ENCODE data around the gene RPL29. TPM values are rescaled to one million over a fixed set of nuclear protein-coding genes. Genes with fewer than 3 reads are reported as not detected.
"Not testable (repeated sequence)": the region's sequence is repeated elsewhere in the genome, so short reads cannot be mapped to it uniquely, and the experiment has no call there.

The RPL29 gene
- total RNA-seq, 1 donor from 2014 or later, result 957 TPM

DNA sequence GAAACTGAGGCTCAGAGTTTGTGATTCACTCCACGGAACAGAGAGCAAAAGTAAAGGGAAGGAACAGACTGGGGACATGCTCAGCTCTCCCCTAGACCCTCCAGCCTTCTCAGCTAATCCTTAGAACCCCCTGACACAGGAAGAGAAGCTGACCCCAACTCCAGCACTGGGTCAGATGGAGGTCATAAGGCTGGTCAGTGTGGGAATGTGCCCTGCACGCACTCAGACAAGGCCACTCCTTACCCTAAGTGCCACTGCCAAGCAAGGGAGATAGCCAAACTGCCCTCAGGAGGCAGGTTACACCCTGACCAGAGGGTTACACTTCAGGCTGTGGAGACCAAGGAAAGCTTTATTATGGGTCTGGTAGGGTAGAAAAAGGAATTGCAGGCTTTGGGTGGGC lies 1.2 kb downstream of the RPL29 start:
- peak overlapping the region; percentile 100 for H3K4me3 Mint-ChIP-seq (ENCODE audit: unreplicated experiment)
- DNase-seq (ENCODE audit: extremely low spot score, unreplicated experiment), result no peak
- H3K27ac Mint-ChIP-seq (ENCODE audit: unreplicated experiment), result peak overlapping the region; percentile 100

GRCh38 chr3:51993657-51994056 lies 2.0 kb downstream of the RPL29 start:
- not testable (repeated sequence) for H3K4me3 Mint-ChIP-seq (ENCODE audit: unreplicated experiment); H3K27ac Mint-ChIP-seq (ENCODE audit: unreplicated experiment)
- H3K36me3 Mint-ChIP-seq (ENCODE audit: unreplicated experiment), result peaks cover 19% of the 10 kb centered on the region

More for the DNA sequence above, 1.2 kb downstream of the RPL29 start:
- no peak for TF ChIP-seq CTCF (IDR thresholded peaks at IDR 0.05)
- Mint-ChIP-seq H3K9me3 (ENCODE audit: unreplicated experiment) (no peaks in the 10 kb centered on the region), H3K27me3 (ENCODE audit: unreplicated experiment) (peaks cover 8% of the 10 kb centered on the region), H3K4me1 (ENCODE audit: unreplicated experiment) (peaks cover 21% of the 10 kb centered on the region), H3K36me3 (ENCODE audit: unreplicated experiment) (peaks cover 19% of the 10 kb centered on the region)

GRCh38 chr3:51992017-51992682 lies 3.5 kb downstream of the RPL29 start:
- Mint-ChIP-seq H3K27ac (ENCODE audit: unreplicated experiment) (no peak overlapping the region), H3K27me3 (ENCODE audit: unreplicated experiment) (peaks cover 3% of the 10 kb centered on the region), H3K9me3 (ENCODE audit: unreplicated experiment) (no peaks in the 10 kb centered on the region), H3K36me3 (ENCODE audit: unreplicated experiment) (peaks cover 19% of the 10 kb centered on the region), H3K4me1 (ENCODE audit: unreplicated experiment) (peaks cover 21% of the 10 kb centered on the region), H3K4me3 (ENCODE audit: unreplicated experiment) (no peak overlapping the region)
- no peak for TF ChIP-seq CTCF (IDR thresholded peaks at IDR 0.05)
- DNase-seq (ENCODE audit: extremely low spot score, unreplicated experiment), result no peak

More at GRCh38 chr3:51993657-51994056, 2.0 kb downstream of the RPL29 start:
- peaks cover 21% of the 10 kb centered on the region for H3K4me1 Mint-ChIP-seq (ENCODE audit: unreplicated experiment)
- H3K27me3 Mint-ChIP-seq (ENCODE audit: unreplicated experiment); H3K9me3 Mint-ChIP-seq (ENCODE audit: unreplicated experiment); DNase-seq (ENCODE audit: extremely low spot score, unreplicated experiment): not testable (repeated sequence)

GRCh38 chr3:51990501-51990971 lies 5.2 kb downstream of the RPL29 start:
- H3K27ac Mint-ChIP-seq (ENCODE audit: unreplicated experiment); H3K27me3 Mint-ChIP-seq (ENCODE audit: unreplicated experiment); H3K4me3 Mint-ChIP-seq (ENCODE audit: unreplicated experiment); H3K9me3 Mint-ChIP-seq (ENCODE audit: unreplicated experiment); DNase-seq (ENCODE audit: extremely low spot score, unreplicated experiment): not testable (repeated sequence)
- Mint-ChIP-seq H3K4me1 (ENCODE audit: unreplicated experiment) (peaks cover 16% of the 10 kb centered on the region), H3K36me3 (ENCODE audit: unreplicated experiment) (peaks cover 18% of the 10 kb centered on the region)

DNA sequence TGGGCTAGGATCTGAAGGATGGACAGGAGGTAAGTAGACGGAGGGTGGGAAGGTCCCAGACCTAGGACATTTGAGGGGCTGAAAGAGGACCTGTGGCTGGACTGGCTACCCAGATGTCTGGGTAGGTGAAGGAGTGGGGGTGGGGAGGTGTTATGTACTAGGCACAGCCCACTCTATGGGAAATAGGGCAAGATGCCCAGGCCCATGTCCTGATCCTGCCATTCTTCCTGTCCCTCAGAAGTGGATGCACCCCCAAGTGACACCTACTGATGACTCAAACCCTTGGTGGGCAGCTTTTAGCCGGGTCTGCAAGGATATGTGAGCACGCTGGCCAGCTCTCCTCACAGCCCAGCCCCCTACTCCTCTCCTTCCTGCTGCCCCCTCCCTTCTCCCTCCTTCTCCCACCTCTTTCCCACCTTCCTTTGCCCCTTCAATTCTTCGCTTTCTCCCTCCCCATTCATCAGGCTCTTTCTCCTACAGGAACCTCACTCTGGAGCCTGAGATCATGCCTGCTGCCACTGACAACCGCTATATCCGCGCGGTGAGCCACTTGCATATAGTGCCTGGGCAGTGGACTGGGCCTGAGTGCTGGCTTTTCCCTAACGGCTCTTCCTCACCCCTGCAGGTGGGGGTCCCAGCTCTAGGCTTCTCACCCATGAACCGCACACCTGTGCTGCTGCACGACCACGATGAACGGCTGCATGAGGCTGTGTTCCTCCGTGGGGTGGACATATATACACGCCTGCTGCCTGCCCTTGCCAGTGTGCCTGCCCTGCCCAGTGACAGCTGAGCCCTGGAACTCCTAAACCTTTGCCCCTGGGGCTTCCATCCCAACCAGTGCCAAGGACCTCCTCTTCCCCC lies 7.2 kb downstream of the RPL29 start:
- H3K27me3 Mint-ChIP-seq (ENCODE audit: unreplicated experiment), result no peaks in the 10 kb centered on the region
- peaks cover 10% of the 10 kb centered on the region for H3K4me1 Mint-ChIP-seq (ENCODE audit: unreplicated experiment)
- no peak overlapping the region for H3K4me3 Mint-ChIP-seq (ENCODE audit: unreplicated experiment)
- DNase-seq (ENCODE audit: extremely low spot score, unreplicated experiment), result no peak
- TF ChIP-seq CTCF (IDR thresholded peaks at IDR 0.05), result no peak
- H3K27ac Mint-ChIP-seq (ENCODE audit: unreplicated experiment), result peak overlapping the region; percentile 19
- no peaks in the 10 kb centered on the region for H3K9me3 Mint-ChIP-seq (ENCODE audit: unreplicated experiment)
- H3K36me3 Mint-ChIP-seq (ENCODE audit: unreplicated experiment), result peaks cover 9% of the 10 kb centered on the region

DNA sequence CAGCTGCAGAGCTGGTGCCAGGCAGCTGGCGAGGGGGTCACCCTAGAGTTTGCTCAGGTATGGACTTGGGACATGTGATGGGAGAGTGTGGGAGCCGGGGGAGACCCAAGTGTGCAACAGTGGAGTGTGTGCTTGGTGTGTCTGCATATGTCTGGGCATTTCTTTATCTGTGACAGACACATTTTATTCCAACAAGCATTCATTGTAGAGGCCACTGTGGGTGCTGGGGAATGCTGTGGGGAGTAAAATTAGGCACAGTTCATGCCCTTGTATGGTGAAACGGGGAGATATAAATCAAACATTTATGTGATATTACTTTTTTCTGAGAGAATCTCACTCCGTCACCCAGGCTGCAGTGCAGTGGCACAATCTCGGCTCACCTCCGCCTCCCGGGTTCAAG lies 8.1 kb downstream of the RPL29 start:
- Mint-ChIP-seq H3K9me3 (ENCODE audit: unreplicated experiment) (no peaks in the 10 kb centered on the region), H3K27me3 (ENCODE audit: unreplicated experiment) (no peaks in the 10 kb centered on the region), H3K4me1 (ENCODE audit: unreplicated experiment) (peaks cover 17% of the 10 kb centered on the region), H3K4me3 (ENCODE audit: unreplicated experiment) (no peak overlapping the region), H3K36me3 (ENCODE audit: unreplicated experiment) (peaks cover 4% of the 10 kb centered on the region), H3K27ac (ENCODE audit: unreplicated experiment) (no peak overlapping the region)
- DNase-seq (ENCODE audit: extremely low spot score, unreplicated experiment), result no peak
- no peak for TF ChIP-seq CTCF (IDR thresholded peaks at IDR 0.05)

Measured in osteocyte (in vitro differentiated cells).